Measurements from ENCODE around the gene AGAP3. TPM values are rescaled to one million over a fixed set of nuclear protein-coding genes. Genes with fewer than 3 reads are reported as not detected.

The AGAP3 gene
- polyA plus RNA-seq, 1 of the 3 experiments (the other 2 are of a cell fraction): 126 TPM

DNA sequence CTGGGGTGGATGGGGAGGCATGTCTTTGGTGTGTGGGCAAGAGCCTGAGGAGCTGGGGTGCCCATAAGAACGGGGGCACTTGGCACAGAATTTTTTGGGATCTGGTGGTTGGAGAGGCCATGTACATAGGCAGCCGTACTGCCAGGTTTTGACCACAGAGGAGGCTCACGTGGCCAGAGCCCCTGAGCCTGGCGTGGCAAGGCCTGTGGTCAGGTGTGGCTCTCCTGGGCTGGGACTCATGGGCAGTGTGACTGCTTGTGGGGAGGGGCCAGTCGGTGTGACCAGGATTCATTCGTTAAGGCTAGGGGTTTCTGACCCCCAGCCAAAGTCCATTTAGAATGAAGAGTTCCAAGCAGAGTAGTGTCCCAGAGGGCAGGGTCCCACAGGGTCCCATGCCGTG, 38.2 kb downstream of the AGAP3 start:
- H3K27me3 ChIP-seq (ENCODE audit: insufficient read depth): no peaks in the 10 kb centered on the region
- DNase-seq: no peak
- H3K4me3 ChIP-seq (ENCODE audit: low read depth in 2 of 2, low read length in 1 of 2): no peak overlapping the region
- peaks cover 24% of the 10 kb centered on the region for H4K20me1 ChIP-seq (ENCODE audit: insufficient read depth)
- TF ChIP-seq ZBTB33 (IDR thresholded peaks at IDR 0.05; ENCODE audit: borderline replicate concordance, low read depth): no peak
- TF ChIP-seq FOSL2 (IDR thresholded peaks at IDR 0.05; ENCODE audit: borderline replicate concordance, low read depth): no peak
- no peak for TF ChIP-seq MEF2A (IDR thresholded peaks at IDR 0.05; ENCODE audit: borderline replicate concordance, low read depth)
- TF ChIP-seq YY1 (IDR thresholded peaks at IDR 0.05; ENCODE audit: low read depth): no peak
- no peak for TF ChIP-seq TAF1 (IDR thresholded peaks at IDR 0.05; ENCODE audit: borderline replicate concordance, low read depth, low read length)
- TF ChIP-seq TEAD4 (IDR thresholded peaks at IDR 0.05; ENCODE audit: borderline replicate concordance, insufficient read depth): no peak
- no peaks in the 10 kb centered on the region for H3K9me3 ChIP-seq
- no peak overlapping the region for H3K9ac ChIP-seq
- POLR2A ChIA-PET: no interaction called here
- no peaks in the 10 kb centered on the region; a peak in 1 of 4 replicates for H3K4me1 ChIP-seq (ENCODE audit: control insufficient read depth in 1 of 2, insufficient read depth in 2 of 2, low read depth in 1 of 2, low read length in 1 of 2)
- no peaks in the 10 kb centered on the region for H3K9me2 ChIP-seq
- CTCF ChIA-PET: interaction anchor here (0.6 to 18.0 kb wide), 53 partner anchors 10 to 1211 kb away, joined by 3 to 243 read pairs (median 5); partner anchors contain the start of genes ABCF2, AGAP3, CHPF2 and GBX1
- H3K4me2 ChIP-seq: no peak overlapping the region
- no peak overlapping the region for H2AFZ ChIP-seq (ENCODE audit: low read depth)
- 86% methylated on average over 6 of the region's 7 CpGs for WGBS (ENCODE audit: low lambda C conversion rate)
- H3K79me2 ChIP-seq (ENCODE audit: insufficient read depth): peaks cover 18% of the 10 kb centered on the region; the same call in 1 of the 2 replicates
- peaks cover 23 to 82% of the 10 kb centered on the region in 2 experiments for H3K36me3 ChIP-seq (replicated peaks in 1 of 2; ENCODE audit: control insufficient read depth in 1 of 2, insufficient read depth in 2 of 2, low read length in 1 of 2)
- H3F3A ChIP-seq (replicated peaks; ENCODE audit: insufficient read depth): peaks cover 4% of the 10 kb centered on the region
- no peak overlapping the region for H3K27ac ChIP-seq (ENCODE audit: low read depth in 2 of 2, low read length in 1 of 2)

- no peak for DNase-seq
- no peak overlapping the region for H3K27ac ChIP-seq (ENCODE audit: low read depth in 2 of 2, low read length in 1 of 2)
- H2AFZ ChIP-seq (ENCODE audit: low read depth): no peak overlapping the region
- peaks cover 0 to 2% of the 10 kb centered on the region in 2 experiments; a peak in 1 of 4 replicates for H3K4me1 ChIP-seq (ENCODE audit: control insufficient read depth in 1 of 2, insufficient read depth in 2 of 2, low read depth in 1 of 2, low read length in 1 of 2)
- H3K27me3 ChIP-seq (ENCODE audit: insufficient read depth): no peaks in the 10 kb centered on the region
- peaks cover 4% of the 10 kb centered on the region for H3F3A ChIP-seq (replicated peaks; ENCODE audit: insufficient read depth)
- no peak for TF ChIP-seq GABPA (IDR thresholded peaks at IDR 0.05; ENCODE audit: low read depth)
- no peak for TF ChIP-seq YY1 (IDR thresholded peaks at IDR 0.05; ENCODE audit: low read depth)
- TF ChIP-seq FOSL2 (IDR thresholded peaks at IDR 0.05; ENCODE audit: borderline replicate concordance, low read depth): no peak
- TF ChIP-seq EP300 (IDR thresholded peaks at IDR 0.05; ENCODE audit: borderline replicate concordance in 1 of 2, low read depth in 1 of 2, low read length in 1 of 2): no peak
- no peak for TF ChIP-seq TAF1 (IDR thresholded peaks at IDR 0.05; ENCODE audit: borderline replicate concordance, low read depth, low read length)
- H3K4me2 ChIP-seq: no peak overlapping the region
- WGBS (ENCODE audit: low lambda C conversion rate): 93% methylated on average over 13 of the region's 14 CpGs
- H3K36me3 ChIP-seq (replicated peaks in 1 of 2; ENCODE audit: control insufficient read depth in 1 of 2, insufficient read depth in 2 of 2, low read length in 1 of 2): peaks cover 23 to 82% of the 10 kb centered on the region in 2 experiments
- CTCF ChIA-PET: interaction anchor here (0.8 to 18.0 kb wide), 44 partner anchors 9 to 1210 kb away, joined by 3 to 243 read pairs (median 6); partner anchors contain the start of genes ABCF2, AGAP3, CHPF2 and GBX1
- no peaks in the 10 kb centered on the region for H3K9me3 ChIP-seq
- H3K4me3 ChIP-seq (ENCODE audit: low read depth in 2 of 2, low read length in 1 of 2): no peak overlapping the region
- H4K20me1 ChIP-seq (ENCODE audit: insufficient read depth): peaks cover 24% of the 10 kb centered on the region
- no peaks in the 10 kb centered on the region for H3K9me2 ChIP-seq
- no peak overlapping the region for H3K9ac ChIP-seq
- POLR2A ChIA-PET: no interaction called here
- peaks cover 18% of the 10 kb centered on the region; the same call in 1 of the 2 replicates for H3K79me2 ChIP-seq (ENCODE audit: insufficient read depth)
Observed at GRCh38 chr7:151124899-151125399, 38.7 kb downstream of the AGAP3 start.

Data from SK-N-SH (cell line).